DND-41 (cell line): Measurements from ENCODE around the gene ADK.

ENCODE experiments used
- EZH2 ChIP-seq: IDR thresholded peaks from 3 replicates; pipeline ENCODE4 v1.6.1; 2012; ENCODE audit warnings: borderline replicate concordance, low read depth, mild to moderate bottlenecking, moderate library complexity, low read length, inconsistent platforms; ENCODE audit not compliant: severe bottlenecking
- TF ChIP-seq, protein P1 (sequence below): IDR thresholded peaks from 2 replicates; pipeline ENCODE4 v1.5.1; 2012; ENCODE audit warnings: borderline replicate concordance, low read length, moderate library complexity, mild to moderate bottlenecking; ENCODE audit not compliant: poor library complexity, severe bottlenecking; ENCODE audit errors: extremely low read depth

DNA sequence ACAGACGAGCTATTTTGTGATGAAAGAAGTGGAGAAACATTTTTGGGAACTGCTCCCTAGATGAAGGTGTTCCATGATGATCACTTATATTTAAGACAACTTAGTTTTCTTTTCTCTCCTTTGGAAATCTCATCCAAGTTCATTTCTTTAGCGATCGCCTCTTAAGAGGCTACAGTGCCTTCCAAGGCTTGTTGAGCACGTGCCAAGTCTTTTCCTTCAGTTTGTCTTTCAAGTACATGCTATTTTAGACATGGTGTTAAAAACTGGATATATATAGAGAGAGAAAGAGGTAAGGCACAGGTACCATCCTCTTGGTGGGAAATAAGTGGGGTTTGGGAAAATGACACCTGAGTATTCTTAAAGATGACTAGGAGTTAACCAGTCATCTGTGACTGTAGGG, 2.7 kb downstream of the ADK start:
- TF ChIP-seq, protein P1, sequence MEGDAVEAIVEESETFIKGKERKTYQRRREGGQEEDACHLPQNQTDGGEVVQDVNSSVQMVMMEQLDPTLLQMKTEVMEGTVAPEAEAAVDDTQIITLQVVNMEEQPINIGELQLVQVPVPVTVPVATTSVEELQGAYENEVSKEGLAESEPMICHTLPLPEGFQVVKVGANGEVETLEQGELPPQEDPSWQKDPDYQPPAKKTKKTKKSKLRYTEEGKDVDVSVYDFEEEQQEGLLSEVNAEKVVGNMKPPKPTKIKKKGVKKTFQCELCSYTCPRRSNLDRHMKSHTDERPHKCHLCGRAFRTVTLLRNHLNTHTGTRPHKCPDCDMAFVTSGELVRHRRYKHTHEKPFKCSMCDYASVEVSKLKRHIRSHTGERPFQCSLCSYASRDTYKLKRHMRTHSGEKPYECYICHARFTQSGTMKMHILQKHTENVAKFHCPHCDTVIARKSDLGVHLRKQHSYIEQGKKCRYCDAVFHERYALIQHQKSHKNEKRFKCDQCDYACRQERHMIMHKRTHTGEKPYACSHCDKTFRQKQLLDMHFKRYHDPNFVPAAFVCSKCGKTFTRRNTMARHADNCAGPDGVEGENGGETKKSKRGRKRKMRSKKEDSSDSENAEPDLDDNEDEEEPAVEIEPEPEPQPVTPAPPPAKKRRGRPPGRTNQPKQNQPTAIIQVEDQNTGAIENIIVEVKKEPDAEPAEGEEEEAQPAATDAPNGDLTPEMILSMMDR: no peak
- TF ChIP-seq EZH2: no peak
